GM12878 (cell line): ENCODE measurements around the gene DNAJC28.

Experiments used
- BCL3 ChIP-seq: IDR thresholded peaks from 2 replicates; pipeline ENCODE4 v1.6.1; 2011; ENCODE audit warnings: borderline replicate concordance, low read depth, mild to moderate bottlenecking, moderate library complexity, low read length; ENCODE audit not compliant: insufficient read depth, poor library complexity, severe bottlenecking
- CTCF ChIP-seq, 3 experiments: IDR thresholded peaks in 2 of 3; conservative IDR thresholded peaks in 1 of 3; 2 replicates each; pipeline ENCODE4 v1.5.1; 2011; ENCODE audit warnings: low read depth in 3 of 3, low read length in 3 of 3, mild to moderate bottlenecking in 3 of 3, control low read depth in 2 of 3, moderate library complexity in 2 of 3, inconsistent platforms in 1 of 3, mixed read lengths in 1 of 3; ENCODE audit not compliant: control insufficient read depth in 2 of 3, insufficient read depth in 1 of 3; ENCODE audit errors: extremely low read depth in 1 of 3
- NKRF ChIP-seq: fragments of 450-650 bp; conservative IDR thresholded peaks from 2 replicates; pipeline ENCODE4 v1.6.1; 2017; ENCODE audit warnings: mild to moderate bottlenecking, moderate library complexity
- POLR2A ChIP-seq: IDR thresholded peaks from 2 replicates; pipeline ENCODE4 v1.6.1; 2011; ENCODE audit warnings: low read depth, mild to moderate bottlenecking, low read length
- SREBF2 ChIP-seq: IDR thresholded peaks from 2 replicates; pipeline ENCODE4 v1.6.1; 2012; ENCODE audit warnings: mild to moderate bottlenecking, low read length
- SUZ12 ChIP-seq: fragments of 200-600 bp; sonication (generic); IDR thresholded peaks from one replicate; pipeline ENCODE4 v1.6.1; 2018; ENCODE audit warnings: antibody characterized with exemption, mild to moderate bottlenecking; ENCODE audit not compliant: unreplicated experiment

- TF ChIP-seq POLR2A, result no peak
- TF ChIP-seq CTCF (IDR thresholded peaks at IDR 0.05 in 2 of 3, conservative IDR thresholded peaks at IDR 0.05 in 1 of 3; ENCODE audit: control insufficient read depth in 2 of 3, extremely low read depth in 1 of 3, insufficient read depth in 1 of 3, low read depth in 3 of 3, low read length in 3 of 3), result no peak
- TF ChIP-seq BCL3, result no peak
- no peak for TF ChIP-seq SREBF2
- TF ChIP-seq SUZ12, result no peak
- TF ChIP-seq NKRF, result no peak
These were observed 35.6 kb downstream of the DNAJC28 start for GRCh38 chr21:33455686-33456446.
